Measurements from ENCODE around the gene GJB5. TPM values are rescaled to one million over a fixed set of nuclear protein-coding genes. Genes with fewer than 3 reads are reported as not detected.

GJB5 gene
- total and polyA plus RNA-seq, 2 donors (not counting 1 experiment from before 2014, with no cell fraction given), result not detected

DNA sequence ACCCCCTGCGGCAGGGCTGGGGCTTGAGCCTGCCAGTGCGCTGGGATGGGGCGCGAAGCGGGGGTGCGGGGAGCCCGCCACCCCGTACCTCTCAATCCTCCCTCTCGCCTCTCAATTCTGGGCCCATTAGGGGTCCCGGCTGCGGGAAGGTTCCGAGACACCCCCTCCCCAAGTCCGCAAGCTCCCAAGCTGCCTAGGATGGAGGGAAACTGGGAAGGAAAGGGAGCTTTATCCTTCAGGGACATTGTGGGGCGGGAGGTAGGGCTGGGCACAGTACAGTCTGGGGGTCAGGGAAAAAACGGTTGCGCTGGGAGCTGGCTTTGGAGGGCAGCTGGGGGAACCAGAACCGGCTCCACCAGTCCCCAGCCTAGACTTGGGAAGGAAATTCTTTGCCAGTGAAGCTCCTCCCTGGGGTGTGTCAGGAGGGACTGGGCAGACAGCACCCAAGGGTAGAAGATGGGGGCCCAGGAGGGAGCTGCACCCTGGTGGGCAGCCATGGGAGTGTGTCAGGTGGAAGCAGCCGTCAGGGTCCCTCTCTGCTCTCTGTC is 27.1 kb downstream of the GJB5 start:
- Histone ChIP-seq H3K4me1 (ENCODE audit: control insufficient read depth in 2 of 2, insufficient read depth in 2 of 2, low read length in 2 of 2) (peaks cover 2 to 13% of the 10 kb centered on the region in 2 donors), H3K36me3 (replicated peaks in 1 of 2; ENCODE audit: control extremely low read depth in 1 of 2, control insufficient read depth in 1 of 2, extremely low read depth in 1 of 2, insufficient read depth in 2 of 2, low read length in 1 of 2) (no peaks in the 10 kb centered on the region), H3K27me3 (replicated peaks in 1 of 4; ENCODE audit: control extremely low read depth in 1 of 4, control insufficient read depth in 3 of 4, insufficient read depth in 4 of 4, low read length in 3 of 4) (peaks cover 0 to 41% (median 10%) of the 10 kb centered on the region in 4 experiments), H2AFZ (ENCODE audit: insufficient read depth, low read depth, low read length, poor library complexity, severe bottlenecking) (no peak overlapping the region), H3K4me3 (ENCODE audit: control extremely low read depth in 1 of 5, extremely low read depth in 1 of 5, insufficient read depth in 1 of 5, low read depth in 2 of 5, low read length in 4 of 5) (no peak overlapping the region), H3K27ac (ENCODE audit: low read length in 2 of 2) (no peak overlapping the region), H3K79me2 (ENCODE audit: control insufficient read depth, insufficient read depth, low read length) (no peaks in the 10 kb centered on the region), H4K20me1 (ENCODE audit: control insufficient read depth, insufficient read depth, low read length, poor library complexity, severe bottlenecking) (no peaks in the 10 kb centered on the region), H3K9me3 (ENCODE audit: control extremely low read depth in 1 of 3, control insufficient read depth in 2 of 3, insufficient read depth in 1 of 3, low read length in 2 of 3) (no peaks in the 10 kb centered on the region), H3K4me2 (replicated peaks; ENCODE audit: low read depth, low read length, poor library complexity, severe bottlenecking) (peak overlapping the region; percentile 58), H3K9ac (ENCODE audit: low read length) (no peak overlapping the region)
- H3K27ac Mint-ChIP-seq, result no peak overlapping the region
- H3K9me3 Mint-ChIP-seq (ENCODE audit: insufficient read depth), result no peaks in the 10 kb centered on the region
- ChIA-PET POLR2A (no interaction called here), CTCF (no interaction called here)
- 22% methylated on average over 12 of the region's 18 CpGs for WGBS (ENCODE audit: insufficient coverage)
- intact Hi-C loops (cut with micrococcal nuclease), result no loop called here
- TF ChIP-seq EZH2 (IDR thresholded peaks at IDR 0.05; ENCODE audit: borderline replicate concordance, insufficient read depth, low read depth, low read length, poor library complexity, severe bottlenecking), result no peak
- TF ChIP-seq, protein P1, sequence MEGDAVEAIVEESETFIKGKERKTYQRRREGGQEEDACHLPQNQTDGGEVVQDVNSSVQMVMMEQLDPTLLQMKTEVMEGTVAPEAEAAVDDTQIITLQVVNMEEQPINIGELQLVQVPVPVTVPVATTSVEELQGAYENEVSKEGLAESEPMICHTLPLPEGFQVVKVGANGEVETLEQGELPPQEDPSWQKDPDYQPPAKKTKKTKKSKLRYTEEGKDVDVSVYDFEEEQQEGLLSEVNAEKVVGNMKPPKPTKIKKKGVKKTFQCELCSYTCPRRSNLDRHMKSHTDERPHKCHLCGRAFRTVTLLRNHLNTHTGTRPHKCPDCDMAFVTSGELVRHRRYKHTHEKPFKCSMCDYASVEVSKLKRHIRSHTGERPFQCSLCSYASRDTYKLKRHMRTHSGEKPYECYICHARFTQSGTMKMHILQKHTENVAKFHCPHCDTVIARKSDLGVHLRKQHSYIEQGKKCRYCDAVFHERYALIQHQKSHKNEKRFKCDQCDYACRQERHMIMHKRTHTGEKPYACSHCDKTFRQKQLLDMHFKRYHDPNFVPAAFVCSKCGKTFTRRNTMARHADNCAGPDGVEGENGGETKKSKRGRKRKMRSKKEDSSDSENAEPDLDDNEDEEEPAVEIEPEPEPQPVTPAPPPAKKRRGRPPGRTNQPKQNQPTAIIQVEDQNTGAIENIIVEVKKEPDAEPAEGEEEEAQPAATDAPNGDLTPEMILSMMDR (IDR thresholded peaks at IDR 0.05), result no peak
- ATAC-seq (ENCODE audit: low read depth) (no peak), DNase-seq (no peak)
- H3K27me3 Mint-ChIP-seq, result peaks cover 58% of the 10 kb centered on the region
- H3K4me1 Mint-ChIP-seq, result peaks cover 12% of the 10 kb centered on the region
- no peak overlapping the region for H3K4me3 Mint-ChIP-seq

DNA sequence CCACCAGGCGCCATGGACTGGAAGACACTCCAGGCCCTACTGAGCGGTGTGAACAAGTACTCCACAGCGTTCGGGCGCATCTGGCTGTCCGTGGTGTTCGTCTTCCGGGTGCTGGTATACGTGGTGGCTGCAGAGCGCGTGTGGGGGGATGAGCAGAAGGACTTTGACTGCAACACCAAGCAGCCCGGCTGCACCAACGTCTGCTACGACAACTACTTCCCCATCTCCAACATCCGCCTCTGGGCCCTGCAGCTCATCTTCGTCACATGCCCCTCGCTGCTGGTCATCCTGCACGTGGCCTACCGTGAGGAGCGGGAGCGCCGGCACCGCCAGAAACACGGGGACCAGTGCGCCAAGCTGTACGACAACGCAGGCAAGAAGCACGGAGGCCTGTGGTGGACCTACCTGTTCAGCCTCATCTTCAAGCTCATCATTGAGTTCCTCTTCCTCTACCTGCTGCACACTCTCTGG is 29.9 kb downstream of the GJB5 start:
- Histone ChIP-seq H3K36me3 (replicated peaks in 1 of 2; ENCODE audit: control extremely low read depth in 1 of 2, control insufficient read depth in 1 of 2, extremely low read depth in 1 of 2, insufficient read depth in 2 of 2, low read length in 1 of 2) (no peaks in the 10 kb centered on the region), H3K4me3 (ENCODE audit: control extremely low read depth in 1 of 5, extremely low read depth in 1 of 5, insufficient read depth in 1 of 5, low read depth in 2 of 5, low read length in 4 of 5) (no peak overlapping the region), H3K9ac (ENCODE audit: low read length) (no peak overlapping the region), H3K9me3 (ENCODE audit: control extremely low read depth in 1 of 3, control insufficient read depth in 2 of 3, insufficient read depth in 1 of 3, low read length in 2 of 3) (no peaks in the 10 kb centered on the region), H3K4me2 (replicated peaks; ENCODE audit: low read depth, low read length, poor library complexity, severe bottlenecking) (no peak overlapping the region), H3K27me3 (replicated peaks in 1 of 4; ENCODE audit: control extremely low read depth in 1 of 4, control insufficient read depth in 3 of 4, insufficient read depth in 4 of 4, low read length in 3 of 4) (peaks cover 0 to 37% (median 10%) of the 10 kb centered on the region in 4 experiments), H3K27ac (ENCODE audit: low read length in 2 of 2) (no peak overlapping the region), H3K79me2 (ENCODE audit: control insufficient read depth, insufficient read depth, low read length) (no peaks in the 10 kb centered on the region), H3K4me1 (ENCODE audit: control insufficient read depth in 2 of 2, insufficient read depth in 2 of 2, low read length in 2 of 2) (peaks cover 2 to 13% of the 10 kb centered on the region in 2 donors), H4K20me1 (ENCODE audit: control insufficient read depth, insufficient read depth, low read length, poor library complexity, severe bottlenecking) (no peaks in the 10 kb centered on the region), H2AFZ (ENCODE audit: insufficient read depth, low read depth, low read length, poor library complexity, severe bottlenecking) (no peak overlapping the region)
- Mint-ChIP-seq H3K9me3 (ENCODE audit: insufficient read depth) (no peaks in the 10 kb centered on the region), H3K27me3 (peaks cover 40% of the 10 kb centered on the region), H3K27ac (no peak overlapping the region), H3K4me1 (peaks cover 12% of the 10 kb centered on the region), H3K4me3 (no peak overlapping the region)
- DNase-seq, result no peak
- intact Hi-C loops (cut with micrococcal nuclease), result no loop called here
- TF ChIP-seq EZH2 (IDR thresholded peaks at IDR 0.05; ENCODE audit: borderline replicate concordance, insufficient read depth, low read depth, low read length, poor library complexity, severe bottlenecking), result no peak
- TF ChIP-seq, protein P1 (IDR thresholded peaks at IDR 0.05), result no peak
- 93% methylated on average over 28 of the region's 28 CpGs for WGBS (ENCODE audit: insufficient coverage)
- ChIA-PET POLR2A (no interaction called here), CTCF (interaction anchor here (0.6 kb wide), 1 partner anchor 138 kb away, joined by 3 read pairs; no protein-coding TSS in a partner anchor)
- ATAC-seq (ENCODE audit: low read depth), result no peak

Measured in B cell (primary cell).